ENCODE data around the gene ALKBH2. TPM values are rescaled to one million over a fixed set of nuclear protein-coding genes. Genes with fewer than 3 reads are reported as not detected.

ALKBH2 gene
- total RNA-seq, 1 experiment from 2014 or later = 29.6 TPM

- DNase-seq = no peak
- H3K36me3 ChIP-seq (replicated peaks; ENCODE audit: control insufficient read depth, insufficient read depth, low read length) = no peaks in the 10 kb centered on the region
- no peaks in the 10 kb centered on the region for H3K27me3 ChIP-seq (ENCODE audit: control insufficient read depth, insufficient read depth, low read length)
- H3K4me3 ChIP-seq (ENCODE audit: insufficient read depth, low read depth, low read length) = no peak overlapping the region
These were observed 49.0 kb downstream of the ALKBH2 start for GRCh38 chr12:109044241-109044640.

Other genes starting within 250 kb of the ALKBH2 start
- gene SSH1, start 235.9 kb downstream of the ALKBH2 start, total RNA-seq (2014; rRNA removed; shearing (Covaris generic)) = 6.1 and 8.7 TPM in 2 replicates
- gene DAO, start 213.4 kb downstream of the ALKBH2 start, total RNA-seq (2014; rRNA removed; shearing (Covaris generic)) = not detected in 2 replicates
- gene SVOP, start 72.4 kb downstream of the ALKBH2 start, total RNA-seq (2014; rRNA removed; shearing (Covaris generic)) = under 0.01 and 0.03 TPM in 2 replicates
- gene USP30, start 40.9 kb downstream of the ALKBH2 start, total RNA-seq (2014; rRNA removed; shearing (Covaris generic)) = 8.7 and 12.5 TPM in 2 replicates
- 116 and 127 TPM in 2 replicates for gene UNG, start 4.1 kb upstream of the ALKBH2 start, total RNA-seq (2014; rRNA removed; shearing (Covaris generic))
- 3.8 and 13.4 TPM in 2 replicates for gene ACACB, start 23.1 kb upstream of the ALKBH2 start, total RNA-seq (2014; rRNA removed; shearing (Covaris generic))
- 0.07 and 0.33 TPM in 2 replicates for gene FOXN4, start 215.8 kb upstream of the ALKBH2 start, total RNA-seq (2014; rRNA removed; shearing (Covaris generic))

All from H7 (cell line).